Psoas muscle (tissue), 8 donors: ENCODE results near the gene HDAC2. TPM values are rescaled to one million over a fixed set of nuclear protein-coding genes. Genes with fewer than 3 reads are reported as not detected.

ENCODE experiments used
- ATAC-seq, 4 donors: fragments of 200-7000 bp; cut with Tn5 transposase; one replicate each; pipeline ENCODE4 v1.9.1; 2020; ENCODE audit warnings: moderate library complexity in 3 of 4, mild to moderate bottlenecking in 2 of 4
- DNase-seq, 2 donors: peaks; one replicate each; pipeline ENCODE4 v3.0.0-alpha.2; 2020
- H3K27ac ChIP-seq: fragments of 200-600 bp; one replicate; pipeline ENCODE4 v1.8.0; 2022
- H3K27me3 ChIP-seq, 3 donors: fragments of 200-600 bp in 1 of 3; one replicate each; pipeline versions ENCODE4 v1.6.1 to v1.8.0; 2013 to 2022; ENCODE audit warnings: low read length in 2 of 3, mild to moderate bottlenecking in 2 of 3, moderate library complexity in 1 of 3; ENCODE audit not compliant: insufficient read depth in 3 of 3
- H3K36me3 ChIP-seq, 2 donors: fragments of 200-600 bp in 1 of 2; one replicate each; pipeline versions ENCODE4 v1.6.1 to v1.8.0; 2013 to 2022; ENCODE audit warnings: low read depth in 1 of 2, mild to moderate bottlenecking in 1 of 2, moderate library complexity in 1 of 2; ENCODE audit not compliant: insufficient read depth in 1 of 2
- H3K4me1 ChIP-seq: fragments of 200-600 bp; one replicate; pipeline ENCODE4 v1.8.0; 2022
- H3K4me3 ChIP-seq: fragments of 200-600 bp; one replicate; pipeline ENCODE4 v1.8.0; 2022; ENCODE audit warnings: mild to moderate bottlenecking
- H3K9me3 ChIP-seq: fragments of 200-600 bp; one replicate; pipeline ENCODE4 v1.8.0; 2022
- CTCF ChIP-seq: fragments of 200-600 bp; IDR thresholded peaks from one replicate; pipeline ENCODE4 v1.8.0; 2022; ENCODE audit warnings: antibody characterized with exemption
- WGBS, 3 donors: extraction: QIAGEN DNeasy Blood & Tissue Kit; methylation state at CpG; one replicate each; pipeline versions ENCODE4 v1.1.6 to v1.1.7; 2013; 5-methylcytosine and 5-hydroxymethylcytosine counted together
- intact Hi-C, 2 donors: fragments of 100-400 bp; cut with DNase I; formaldehyde crosslinking; loops; one replicate each; pipeline versions ENCODE4 v1.11.0 to v1.14.2; 2022
- polyA plus RNA-seq, 3 donors: library from polyadenylated mRNA; stranded (reverse); fragments of 200-250 nt; gene quantifications; one replicate each; pipeline ENCODE4 v1.2.3, GENCODE V29; 2013
- total RNA-seq, 4 donors: library from RNA; stranded (reverse); fragmentation: NEBNext Ultra II Directional in 2 of 4; extraction: Animal tissue kit (Norgen Biotek cat#: 25700) in 2 of 4; gene quantifications; one replicate each; pipeline versions ENCODE4 v1.2.1 to v1.2.4, GENCODE V29; 2021 to 2023
- donor health status: healthy with polysubstance abuse.
- donor health status: DM: no; HTN: no; CAD: no; lungs with moderate emphysema.
- donor health status: Bipolar disorder and iron deficiency.
- donor health status: healthy.
- donor health status: DM: yes; HTN: yes; CAD: no.
- donor health status: DM: no; HTN: no; CAD: no.
- donor health status: DM: no; HTN: no; CAD: no.
- donor health status: DM: yes; HTN: yes; CAD: no.

The HDAC2 gene
- total and polyA plus RNA-seq, 7 donors: 39.6 to 74.1 (median 53.3) TPM

- DNase-seq: no peak
- H3K9me3 ChIP-seq: no peaks in the 10 kb centered on the region
- no peak overlapping the region for H3K27ac ChIP-seq
- no peak for TF ChIP-seq CTCF
- intact Hi-C loops: loop anchor here in 1 of 2 donors (10.0 kb wide), 1 partner anchor 1717 kb away; no protein-coding TSS in a partner anchor
- 78 to 86% (median 82%) methylated on average over 2 of the region's 2 CpGs for WGBS, 3 donors
- no peaks in the 10 kb centered on the region for H3K27me3 ChIP-seq
- no peaks in the 10 kb centered on the region for H3K4me1 ChIP-seq
- no peaks in the 10 kb centered on the region for H3K36me3 ChIP-seq
- no peak overlapping the region for H3K4me3 ChIP-seq
- no peak for ATAC-seq
Measured at GRCh38 chr6:113901482-113901881, 69.5 kb downstream of the HDAC2 start.

GRCh38 chr6:113894712-113895674 is 76.0 kb downstream of the HDAC2 start:
- intact Hi-C loops: no loop called here
- Histone ChIP-seq H3K4me3 (no peak overlapping the region), H3K36me3 (no peaks in the 10 kb centered on the region), H3K27me3 (no peaks in the 10 kb centered on the region), H3K9me3 (no peaks in the 10 kb centered on the region), H3K4me1 (no peaks in the 10 kb centered on the region), H3K27ac (no peak overlapping the region)
- 64 to 72% (median 67%) methylated on average over 6 of the region's 6 CpGs for WGBS, 3 donors
- ATAC-seq (no peak), DNase-seq (no peak)
- TF ChIP-seq CTCF: no peak

DNA sequence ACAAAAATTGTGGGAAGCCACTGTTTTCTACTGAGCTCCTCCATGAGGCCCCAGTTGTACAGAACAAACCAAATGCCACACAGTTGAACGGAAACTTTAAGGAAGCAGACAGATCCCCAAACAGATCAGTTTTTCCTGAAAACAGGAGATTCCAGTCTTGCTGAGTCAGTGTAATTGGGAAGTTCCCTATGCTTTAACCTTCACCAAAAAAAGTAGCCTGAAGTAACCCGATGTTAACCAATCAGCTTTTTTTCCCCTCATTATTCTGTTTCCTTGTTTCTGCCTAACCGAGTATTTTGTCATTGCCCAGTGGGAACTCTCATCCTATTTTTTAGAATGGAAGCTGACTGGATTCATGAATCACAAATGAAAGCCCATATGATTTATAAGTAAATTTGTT is 77.1 kb downstream of the HDAC2 start:
- Histone ChIP-seq H3K9me3 (no peaks in the 10 kb centered on the region), H3K4me1 (no peaks in the 10 kb centered on the region), H3K27ac (no peak overlapping the region), H3K36me3 (no peaks in the 10 kb centered on the region), H3K27me3 (no peaks in the 10 kb centered on the region), H3K4me3 (no peak overlapping the region)
- 73 to 82% (median 82%) methylated on average over 3 of the region's 3 CpGs for WGBS, 3 donors
- no peak for ATAC-seq
- intact Hi-C loops: no loop called here
- no peak for TF ChIP-seq CTCF
- DNase-seq: no peak

DNA sequence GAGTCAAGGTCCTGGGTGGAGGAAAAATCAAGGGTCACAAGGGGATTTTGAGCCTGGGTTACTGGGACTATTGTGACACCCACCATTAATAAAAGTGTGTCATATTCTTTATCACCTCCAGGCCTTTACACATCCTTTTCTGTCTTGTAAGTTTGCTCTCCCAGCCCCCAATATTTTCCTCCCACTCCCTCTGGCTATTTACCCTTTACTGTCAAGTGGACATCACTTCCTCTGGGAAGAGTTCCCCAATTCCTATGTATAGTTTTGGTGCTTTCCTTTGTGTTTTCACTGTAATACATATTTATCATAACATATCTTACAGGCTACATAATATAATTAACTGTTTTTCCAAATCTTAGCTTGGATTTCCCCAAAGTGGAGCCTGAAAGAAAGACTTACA is 77.5 kb downstream of the HDAC2 start:
- Histone ChIP-seq H3K4me3 (no peak overlapping the region), H3K27ac (no peak overlapping the region), H3K4me1 (no peaks in the 10 kb centered on the region), H3K9me3 (no peaks in the 10 kb centered on the region), H3K36me3 (no peaks in the 10 kb centered on the region), H3K27me3 (no peaks in the 10 kb centered on the region)
- no peak for DNase-seq
- intact Hi-C loops: no loop called here
- no peak for ATAC-seq
- no peak for TF ChIP-seq CTCF
